Activated T-cell treated with anti-CD3 and anti-CD28 coated beads for 1 hour (primary cell): ENCODE data around the gene TSPAN4.

ENCODE experiments used
- DNase-seq: peaks from one replicate; pipeline ENCODE4 v3.0.0-alpha.2; 2020; ENCODE audit warnings: low read depth

Gene TSPAN4

GRCh38 chr11:889257-889656 lies 46.6 kb downstream of the TSPAN4 start:
- no peak for DNase-seq

- no peak for DNase-seq
Observed at GRCh38 chr11:889687-890475, 47.2 kb downstream of the TSPAN4 start.

GRCh38 chr11:890794-891540 lies 48.3 kb downstream of the TSPAN4 start:
- no peak for DNase-seq

- no peak for DNase-seq
Observed at GRCh38 chr11:893008-893654, 50.5 kb downstream of the TSPAN4 start.

- no peak for DNase-seq
Observed at GRCh38 chr11:894575-895201, 52.0 kb downstream of the TSPAN4 start.

- DNase-seq = no peak
Observed at GRCh38 chr11:895331-896110, 52.9 kb downstream of the TSPAN4 start.

GRCh38 chr11:897253-898142 lies 54.8 kb downstream of the TSPAN4 start:
- no peak for DNase-seq

GRCh38 chr11:898143-898511 lies 55.5 kb downstream of the TSPAN4 start:
- DNase-seq = no peak

GRCh38 chr11:898540-899190 lies 56.0 kb downstream of the TSPAN4 start:
- no peak for DNase-seq

GRCh38 chr11:899724-900123 lies 57.1 kb downstream of the TSPAN4 start:
- DNase-seq = no peak

GRCh38 chr11:900545-900944 lies 57.9 kb downstream of the TSPAN4 start:
- no peak for DNase-seq

GRCh38 chr11:901452-902061 lies 58.9 kb downstream of the TSPAN4 start:
- DNase-seq = no peak

- no peak for DNase-seq
Observed at GRCh38 chr11:904380-904779, 61.7 kb downstream of the TSPAN4 start.

GRCh38 chr11:905952-906351 lies 63.3 kb downstream of the TSPAN4 start:
- no peak for DNase-seq

- no peak for DNase-seq
Observed at GRCh38 chr11:907668-908067, 65.0 kb downstream of the TSPAN4 start.

- no peak for DNase-seq
Observed at GRCh38 chr11:908273-908672, 65.6 kb downstream of the TSPAN4 start.

GRCh38 chr11:909406-909805 lies 66.8 kb downstream of the TSPAN4 start:
- no peak for DNase-seq

GRCh38 chr11:910044-910588 lies 67.5 kb downstream of the TSPAN4 start:
- no peak for DNase-seq

GRCh38 chr11:910589-911030 lies 68.0 kb downstream of the TSPAN4 start, which contains the start of gene CHID1:
TSS of gene CHID1 (minus strand) at chr11:910810. CDS start at chr11:904816, 5,994 bp downstream.
- peak; percentile 74 for DNase-seq
